ENCODE results near the gene TEKTIP1.

DNA sequence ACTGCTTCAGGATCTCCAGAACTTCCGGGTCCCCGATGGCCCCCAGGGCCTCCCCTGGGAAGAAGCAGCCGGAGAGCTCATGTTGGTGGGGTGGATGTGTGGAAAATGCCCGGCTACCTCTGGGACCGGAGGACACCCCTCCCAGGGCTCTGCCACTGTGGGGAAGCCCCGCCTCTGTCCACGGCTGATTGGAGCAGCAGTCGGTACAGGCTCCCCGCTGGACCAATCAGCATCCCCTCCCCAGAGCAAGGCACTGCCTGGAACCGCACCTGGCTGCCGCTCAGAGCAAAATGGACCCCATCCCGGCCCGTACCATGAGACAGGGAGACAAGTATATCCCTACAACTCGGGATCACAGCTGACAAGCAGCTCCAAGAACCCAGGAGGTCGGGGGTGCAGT lies 44.9 kb upstream of the TEKTIP1 start:
- TF ChIP-seq RAD21 (conservative IDR thresholded peaks at IDR 0.05) (no peak), EZH2 (IDR thresholded peaks at IDR 0.05; ENCODE audit: borderline replicate concordance, insufficient read depth, low read length, poor library complexity, severe bottlenecking) (no peak), SMC3 (conservative IDR thresholded peaks at IDR 0.05; ENCODE audit: poor library complexity) (no peak), POLR2AphosphoS5 (IDR thresholded peaks at IDR 0.05) (no peak)
- TF ChIP-seq, protein P1, sequence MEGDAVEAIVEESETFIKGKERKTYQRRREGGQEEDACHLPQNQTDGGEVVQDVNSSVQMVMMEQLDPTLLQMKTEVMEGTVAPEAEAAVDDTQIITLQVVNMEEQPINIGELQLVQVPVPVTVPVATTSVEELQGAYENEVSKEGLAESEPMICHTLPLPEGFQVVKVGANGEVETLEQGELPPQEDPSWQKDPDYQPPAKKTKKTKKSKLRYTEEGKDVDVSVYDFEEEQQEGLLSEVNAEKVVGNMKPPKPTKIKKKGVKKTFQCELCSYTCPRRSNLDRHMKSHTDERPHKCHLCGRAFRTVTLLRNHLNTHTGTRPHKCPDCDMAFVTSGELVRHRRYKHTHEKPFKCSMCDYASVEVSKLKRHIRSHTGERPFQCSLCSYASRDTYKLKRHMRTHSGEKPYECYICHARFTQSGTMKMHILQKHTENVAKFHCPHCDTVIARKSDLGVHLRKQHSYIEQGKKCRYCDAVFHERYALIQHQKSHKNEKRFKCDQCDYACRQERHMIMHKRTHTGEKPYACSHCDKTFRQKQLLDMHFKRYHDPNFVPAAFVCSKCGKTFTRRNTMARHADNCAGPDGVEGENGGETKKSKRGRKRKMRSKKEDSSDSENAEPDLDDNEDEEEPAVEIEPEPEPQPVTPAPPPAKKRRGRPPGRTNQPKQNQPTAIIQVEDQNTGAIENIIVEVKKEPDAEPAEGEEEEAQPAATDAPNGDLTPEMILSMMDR (IDR thresholded peaks at IDR 0.05; ENCODE audit: poor library complexity, severe bottlenecking), result no peak

All from neural cell (in vitro differentiated cells).